ENCODE data around the gene STAMBPL1.
"Not testable (repeated sequence)": the region's sequence is repeated elsewhere in the genome, so short reads cannot be mapped to it uniquely, and the experiment has no call there.

Gene STAMBPL1

GRCh38 chr10:88881922-88882645, 2.0 kb downstream of the STAMBPL1 start:
- no peak for DNase-seq (ENCODE audit: low spot score)
- H3K4me3 ChIP-seq = no peak overlapping the region
- no peak for TF ChIP-seq CTCF (IDR thresholded peaks at IDR 0.05)
- H3K27ac ChIP-seq = peak overlapping the region; percentile 37 to 75

GRCh38 chr10:88882646-88883447, 2.8 kb downstream of the STAMBPL1 start:
- DNase-seq (ENCODE audit: low spot score); H3K4me3 ChIP-seq: not testable (repeated sequence)
- peak overlapping the region in 1 of 2 donors; percentile 42 for H3K27ac ChIP-seq

DNA sequence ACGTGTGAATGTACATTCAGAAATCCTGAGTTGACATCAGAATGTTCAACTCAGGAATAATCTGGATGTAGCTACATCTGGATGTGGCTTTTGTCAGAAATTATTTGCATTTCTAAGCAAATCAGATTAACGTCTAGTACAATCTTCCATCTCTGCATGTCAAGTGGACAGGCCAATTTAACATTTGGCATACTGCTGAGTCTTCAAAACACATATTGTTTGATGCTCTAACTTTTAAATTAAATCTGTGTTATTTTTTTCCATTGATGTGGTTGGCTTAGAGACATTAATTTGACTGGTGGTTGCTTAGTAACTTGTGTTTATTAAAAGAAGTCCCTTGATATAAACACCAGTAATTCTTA, 3.4 kb downstream of the STAMBPL1 start:
- DNase-seq (ENCODE audit: low spot score) = no peak
- no peak for TF ChIP-seq CTCF (IDR thresholded peaks at IDR 0.05)
- no peak overlapping the region for H3K4me3 ChIP-seq
- peak overlapping the region in 1 of 2 donors; percentile 18 for H3K27ac ChIP-seq

DNA sequence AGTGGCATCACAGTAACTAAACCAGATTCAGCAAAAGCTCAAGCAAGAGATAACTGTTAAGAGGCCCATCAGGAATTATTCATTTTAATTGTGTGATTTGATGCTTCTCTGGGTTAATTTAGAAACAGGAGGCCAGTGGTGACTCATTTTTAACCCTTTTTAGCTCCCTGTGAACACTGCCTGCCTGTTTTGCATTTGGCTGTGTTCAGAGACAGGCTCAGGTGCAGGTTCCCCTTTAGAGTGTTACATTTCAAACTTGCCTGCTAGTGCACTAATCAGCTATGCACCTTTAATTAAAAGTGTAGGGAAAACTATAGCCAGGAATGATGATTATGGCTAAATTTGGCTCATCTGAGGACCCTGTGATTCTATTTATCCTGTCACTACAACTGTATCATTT, 6.5 kb downstream of the STAMBPL1 start:
- no peak for DNase-seq (ENCODE audit: low spot score)
- no peak for TF ChIP-seq CTCF (IDR thresholded peaks at IDR 0.05)
- no peak overlapping the region for H3K4me3 ChIP-seq
- no peak overlapping the region for H3K27ac ChIP-seq

DNA sequence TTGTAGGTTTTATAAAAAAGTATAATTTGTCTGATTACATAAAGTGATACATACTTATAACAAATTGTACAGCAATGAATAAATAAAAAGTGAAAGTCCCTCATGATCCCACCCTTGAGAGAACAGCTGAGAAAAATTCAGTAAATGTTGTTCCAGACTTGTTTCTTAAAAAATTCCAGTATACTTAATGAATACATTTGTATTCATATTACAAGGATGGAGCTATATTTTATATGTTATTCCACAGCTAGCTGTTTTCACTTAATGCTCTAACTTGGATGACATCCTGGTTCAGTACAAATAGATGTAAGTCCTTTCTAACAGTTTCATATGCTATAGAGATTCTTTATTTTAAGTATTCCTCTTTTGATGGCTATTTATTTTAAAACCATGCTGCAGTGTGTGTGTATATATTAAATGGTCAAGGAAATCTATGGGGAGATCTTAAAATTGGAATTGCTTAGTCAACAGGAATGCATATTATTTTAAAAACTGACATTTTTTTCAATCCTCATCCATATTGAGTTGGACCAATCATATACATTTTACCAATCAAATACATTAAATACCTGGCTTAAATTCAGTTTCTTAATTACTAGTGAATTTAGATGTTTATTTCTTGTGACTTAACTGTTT, 8.9 kb downstream of the STAMBPL1 start:
- H3K27ac ChIP-seq = no peak overlapping the region
- no peak for DNase-seq (ENCODE audit: low spot score)
- no peak overlapping the region for H3K4me3 ChIP-seq
- TF ChIP-seq CTCF (IDR thresholded peaks at IDR 0.05) = no peak

GRCh38 chr10:88889559-88890337, 9.7 kb downstream of the STAMBPL1 start:
- no peak for TF ChIP-seq CTCF (IDR thresholded peaks at IDR 0.05)
- H3K4me3 ChIP-seq = no peak overlapping the region
- no peak for DNase-seq (ENCODE audit: low spot score)
- H3K27ac ChIP-seq = no peak overlapping the region

Measured in coronary artery (tissue), 2 donors.